Measurements from ENCODE around the gene ADK. TPM values are rescaled to one million over a fixed set of nuclear protein-coding genes. Genes with fewer than 3 reads are reported as not detected.

ADK gene
- total RNA-seq, 1 donor from 2014 or later = 47.0 TPM

DNA sequence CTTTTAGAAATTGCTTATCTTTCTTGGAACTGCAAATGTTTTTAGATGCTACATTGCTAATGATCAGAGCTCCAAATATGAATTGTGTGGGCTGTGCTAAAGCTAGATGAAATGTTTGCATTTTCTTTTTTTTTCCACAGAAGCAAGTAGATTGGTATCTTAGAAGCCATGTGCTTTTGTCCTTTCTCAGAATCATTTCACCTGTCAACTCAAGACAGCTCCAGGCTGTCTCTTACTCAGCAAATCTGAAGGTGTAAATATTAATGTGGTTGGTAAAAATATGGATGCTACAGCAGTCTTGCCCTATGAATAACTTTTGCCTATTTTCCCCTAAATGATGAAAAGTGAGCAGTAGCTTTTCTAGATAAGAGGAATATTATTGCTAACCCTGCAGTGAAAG, 41.6 kb upstream of the ADK start:
- no peak overlapping the region for H3K27ac Mint-ChIP-seq (ENCODE audit: unreplicated experiment)
- H3K27me3 Mint-ChIP-seq (ENCODE audit: unreplicated experiment) = no peaks in the 10 kb centered on the region
- TF ChIP-seq, protein P1, sequence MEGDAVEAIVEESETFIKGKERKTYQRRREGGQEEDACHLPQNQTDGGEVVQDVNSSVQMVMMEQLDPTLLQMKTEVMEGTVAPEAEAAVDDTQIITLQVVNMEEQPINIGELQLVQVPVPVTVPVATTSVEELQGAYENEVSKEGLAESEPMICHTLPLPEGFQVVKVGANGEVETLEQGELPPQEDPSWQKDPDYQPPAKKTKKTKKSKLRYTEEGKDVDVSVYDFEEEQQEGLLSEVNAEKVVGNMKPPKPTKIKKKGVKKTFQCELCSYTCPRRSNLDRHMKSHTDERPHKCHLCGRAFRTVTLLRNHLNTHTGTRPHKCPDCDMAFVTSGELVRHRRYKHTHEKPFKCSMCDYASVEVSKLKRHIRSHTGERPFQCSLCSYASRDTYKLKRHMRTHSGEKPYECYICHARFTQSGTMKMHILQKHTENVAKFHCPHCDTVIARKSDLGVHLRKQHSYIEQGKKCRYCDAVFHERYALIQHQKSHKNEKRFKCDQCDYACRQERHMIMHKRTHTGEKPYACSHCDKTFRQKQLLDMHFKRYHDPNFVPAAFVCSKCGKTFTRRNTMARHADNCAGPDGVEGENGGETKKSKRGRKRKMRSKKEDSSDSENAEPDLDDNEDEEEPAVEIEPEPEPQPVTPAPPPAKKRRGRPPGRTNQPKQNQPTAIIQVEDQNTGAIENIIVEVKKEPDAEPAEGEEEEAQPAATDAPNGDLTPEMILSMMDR (IDR thresholded peaks at IDR 0.05) = no peak

DNA sequence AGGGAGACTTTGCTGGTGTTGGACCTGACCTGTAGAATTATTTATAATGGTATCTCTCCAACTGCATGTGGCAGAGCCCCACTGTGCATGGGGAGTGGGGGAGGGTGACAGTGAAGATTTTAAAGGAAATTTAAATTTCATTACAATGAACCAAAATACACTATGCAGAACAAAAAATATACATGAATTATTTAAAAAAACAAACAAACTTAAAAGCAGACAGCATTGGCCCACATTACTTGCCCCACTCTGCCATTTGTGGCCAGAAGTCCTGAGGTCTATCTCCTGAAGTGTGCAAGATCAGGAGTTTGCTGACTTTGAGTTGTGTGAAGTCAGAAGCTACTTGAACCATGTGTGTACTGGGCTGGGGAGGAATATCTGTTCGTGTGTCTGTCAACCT, 40.9 kb upstream of the ADK start:
- H3K4me3 Mint-ChIP-seq (ENCODE audit: unreplicated experiment) = no peak overlapping the region
- H3K36me3 Mint-ChIP-seq (ENCODE audit: unreplicated experiment) = peaks cover 67% of the 10 kb centered on the region
- peaks cover 8% of the 10 kb centered on the region for H3K4me1 Mint-ChIP-seq (ENCODE audit: unreplicated experiment)
- TF ChIP-seq, protein P1 (IDR thresholded peaks at IDR 0.05) = no peak
- no peak for DNase-seq (ENCODE audit: extremely low spot score, unreplicated experiment)
- H3K27me3 Mint-ChIP-seq (ENCODE audit: unreplicated experiment) = no peaks in the 10 kb centered on the region
- H3K9me3 Mint-ChIP-seq (ENCODE audit: unreplicated experiment) = no peaks in the 10 kb centered on the region
- no peak overlapping the region for H3K27ac Mint-ChIP-seq (ENCODE audit: unreplicated experiment)

More for the DNA sequence above, 41.6 kb upstream of the ADK start:
- H3K4me3 Mint-ChIP-seq (ENCODE audit: unreplicated experiment) = no peak overlapping the region
- H3K36me3 Mint-ChIP-seq (ENCODE audit: unreplicated experiment) = peaks cover 71% of the 10 kb centered on the region
- DNase-seq (ENCODE audit: extremely low spot score, unreplicated experiment) = no peak
- H3K9me3 Mint-ChIP-seq (ENCODE audit: unreplicated experiment) = no peaks in the 10 kb centered on the region
- H3K4me1 Mint-ChIP-seq (ENCODE audit: unreplicated experiment) = peaks cover 8% of the 10 kb centered on the region

DNA sequence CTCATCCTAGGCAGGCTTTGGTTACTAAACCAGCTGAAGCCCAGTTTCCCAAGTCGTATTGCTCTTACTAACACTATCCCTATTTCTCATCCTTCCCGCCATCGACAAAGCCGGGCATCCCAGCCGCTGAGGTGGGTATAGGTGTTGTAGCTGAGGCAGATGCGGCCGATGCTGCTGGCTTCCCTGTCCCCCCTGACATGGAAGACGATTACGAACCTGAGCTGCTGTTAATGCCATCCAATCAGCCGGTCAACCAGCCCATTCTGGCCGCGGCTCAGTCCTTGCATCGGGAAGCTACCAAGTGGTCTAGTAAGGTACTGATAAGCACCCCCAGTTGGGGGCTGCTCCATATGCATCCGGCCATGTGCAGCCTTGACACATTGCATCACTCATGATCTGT, 39.2 kb upstream of the ADK start:
- Mint-ChIP-seq H3K36me3 (ENCODE audit: unreplicated experiment) (peaks cover 72% of the 10 kb centered on the region), H3K9me3 (ENCODE audit: unreplicated experiment) (no peaks in the 10 kb centered on the region), H3K4me3 (ENCODE audit: unreplicated experiment) (no peak overlapping the region), H3K4me1 (ENCODE audit: unreplicated experiment) (peaks cover 8% of the 10 kb centered on the region), H3K27ac (ENCODE audit: unreplicated experiment) (peak overlapping the region; percentile 65), H3K27me3 (ENCODE audit: unreplicated experiment) (no peaks in the 10 kb centered on the region)
- TF ChIP-seq, protein P1 (IDR thresholded peaks at IDR 0.05) = no peak
- no peak for DNase-seq (ENCODE audit: extremely low spot score, unreplicated experiment)

DNA sequence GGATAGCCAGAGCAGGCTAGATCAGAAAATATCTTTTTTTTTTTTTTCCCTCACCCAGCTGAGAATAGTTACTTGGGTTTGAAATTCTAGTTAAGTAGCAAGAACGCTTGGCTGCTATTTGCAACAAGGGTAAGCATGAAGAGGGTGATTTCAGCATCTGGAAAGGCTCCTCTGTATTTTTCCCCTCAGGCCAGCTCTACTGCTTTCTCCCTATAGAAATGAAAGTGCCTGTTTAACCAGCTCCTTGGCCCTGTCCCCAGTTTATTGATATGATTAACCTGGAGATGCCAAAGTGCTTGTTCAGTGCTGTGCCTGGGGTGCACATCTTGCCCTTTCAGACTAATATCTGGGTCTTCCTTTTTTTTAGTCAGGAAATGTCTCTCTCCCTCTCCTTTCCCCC, 37.5 kb upstream of the ADK start:
- H3K9me3 Mint-ChIP-seq (ENCODE audit: unreplicated experiment) = no peaks in the 10 kb centered on the region
- peak overlapping the region; percentile 68 for H3K27ac Mint-ChIP-seq (ENCODE audit: unreplicated experiment)
- H3K4me3 Mint-ChIP-seq (ENCODE audit: unreplicated experiment) = no peak overlapping the region
- DNase-seq (ENCODE audit: extremely low spot score, unreplicated experiment) = no peak
- TF ChIP-seq, protein P1 (IDR thresholded peaks at IDR 0.05) = no peak
- no peaks in the 10 kb centered on the region for H3K27me3 Mint-ChIP-seq (ENCODE audit: unreplicated experiment)
- peaks cover 16% of the 10 kb centered on the region for H3K4me1 Mint-ChIP-seq (ENCODE audit: unreplicated experiment)
- H3K36me3 Mint-ChIP-seq (ENCODE audit: unreplicated experiment) = peaks cover 75% of the 10 kb centered on the region

DNA sequence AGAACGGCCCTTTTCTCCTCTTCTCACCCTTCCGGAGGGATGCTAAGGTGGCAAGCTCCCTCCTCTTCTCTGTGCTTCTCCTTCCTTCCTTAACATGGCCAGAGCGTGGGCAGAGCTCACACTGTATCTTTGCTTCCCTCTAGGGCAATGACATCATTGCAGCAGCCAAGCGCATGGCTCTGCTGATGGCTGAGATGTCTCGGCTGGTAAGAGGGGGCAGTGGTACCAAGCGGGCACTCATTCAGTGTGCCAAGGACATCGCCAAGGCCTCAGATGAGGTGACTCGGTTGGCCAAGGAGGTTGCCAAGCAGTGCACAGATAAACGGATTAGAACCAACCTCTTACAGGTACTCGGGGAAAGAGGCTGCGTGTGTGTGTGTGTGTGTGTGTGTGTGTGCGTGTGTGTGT, 37.0 kb upstream of the ADK start:
- H3K4me3 Mint-ChIP-seq (ENCODE audit: unreplicated experiment) = no peak overlapping the region
- DNase-seq (ENCODE audit: extremely low spot score, unreplicated experiment) = no peak
- H3K27ac Mint-ChIP-seq (ENCODE audit: unreplicated experiment) = peak overlapping the region; percentile 68
- H3K4me1 Mint-ChIP-seq (ENCODE audit: unreplicated experiment) = peaks cover 21% of the 10 kb centered on the region
- TF ChIP-seq, protein P1 (IDR thresholded peaks at IDR 0.05) = no peak
- peaks cover 76% of the 10 kb centered on the region for H3K36me3 Mint-ChIP-seq (ENCODE audit: unreplicated experiment)
- no peaks in the 10 kb centered on the region for H3K27me3 Mint-ChIP-seq (ENCODE audit: unreplicated experiment)
- no peaks in the 10 kb centered on the region for H3K9me3 Mint-ChIP-seq (ENCODE audit: unreplicated experiment)
